OCI-LY1 (cell line): ENCODE data around the gene PDE6B.

Experiments
- H2AFZ ChIP-seq: fragments of 200-600 bp; sonication (generic), shearing (Covaris generic); 2 replicates; pipeline ENCODE4 v1.6.0; 2014; ENCODE audit warnings: antibody characterized with exemption, mild to moderate bottlenecking, low read length
- H3F3A ChIP-seq: fragments of 200-600 bp; sonication (generic), shearing (Covaris generic); 2 replicates; pipeline ENCODE4 v1.6.0; 2014; ENCODE audit warnings: mild to moderate bottlenecking, antibody characterized with exemption, low read length, moderate library complexity; ENCODE audit not compliant: insufficient read depth
- H3K27ac ChIP-seq: fragments of 200-600 bp; sonication (generic); 2 replicates; pipeline ENCODE4 v1.5.1; 2014; ENCODE audit warnings: low read length, mixed run types, mild to moderate bottlenecking, low read depth; ENCODE audit not compliant: poor library complexity, severe bottlenecking
- H3K27me3 ChIP-seq: fragments of 200-600 bp; sonication (generic); 2 replicates; pipeline ENCODE4 v1.6.0; 2014; ENCODE audit warnings: antibody characterized with exemption, mild to moderate bottlenecking, low read length, moderate library complexity; ENCODE audit not compliant: insufficient read depth
- H3K36me3 ChIP-seq: fragments of 200-600 bp; sonication (generic); 2 replicates; pipeline ENCODE4 v1.6.1; 2014; ENCODE audit warnings: mild to moderate bottlenecking, antibody characterized with exemption, low read length, moderate library complexity, mixed read lengths; ENCODE audit not compliant: insufficient read depth
- H3K4me1 ChIP-seq: fragments of 200-600 bp; sonication (generic); 2 replicates; pipeline ENCODE4 v1.5.1; 2014; ENCODE audit warnings: mild to moderate bottlenecking, low read length, moderate library complexity; ENCODE audit not compliant: insufficient read depth, severe bottlenecking
- H3K4me2 ChIP-seq: fragments of 200-600 bp; sonication (generic), shearing (Covaris generic); 2 replicates; pipeline ENCODE4 v1.6.1; 2014; ENCODE audit warnings: low read length
- H3K4me3 ChIP-seq: fragments of 200-600 bp; sonication (generic); 2 replicates; pipeline ENCODE4 v1.5.1; 2014; ENCODE audit warnings: low read length, low read depth, mild to moderate bottlenecking, mixed read lengths; ENCODE audit not compliant: poor library complexity, severe bottlenecking
- H3K79me2 ChIP-seq: fragments of 200-600 bp; shearing (Covaris generic); 2 replicates; pipeline ENCODE4 v1.6.1; 2016; ENCODE audit warnings: mixed run types, low read length, mixed read lengths; ENCODE audit not compliant: insufficient read depth
- H3K9ac ChIP-seq: fragments of 200-600 bp; sonication (generic), shearing (Covaris generic); 2 replicates; pipeline ENCODE4 v1.6.1; 2014; ENCODE audit warnings: mild to moderate bottlenecking, low read length, mixed read lengths
- H3K9me2 ChIP-seq: fragments of 200-600 bp; sonication (generic), shearing (Covaris generic); 2 replicates; pipeline ENCODE4 v1.6.1; 2014; ENCODE audit warnings: low read depth, mild to moderate bottlenecking, low read length, mixed read lengths
- H3K9me3 ChIP-seq: fragments of 200-600 bp; shearing (Covaris generic); 2 replicates; pipeline ENCODE4 v1.6.1; 2014; ENCODE audit warnings: low read length, mixed read lengths
- H4K20me1 ChIP-seq: fragments of 200-600 bp; sonication (generic), shearing (Covaris generic); 2 replicates; pipeline ENCODE4 v1.6.0; 2016; ENCODE audit warnings: mild to moderate bottlenecking, low read length; ENCODE audit not compliant: insufficient read depth
- EZH2 ChIP-seq: fragments of 200-600 bp; sonication (generic), shearing (Covaris generic); IDR thresholded peaks from 2 replicates; pipeline ENCODE4 v1.8.0; 2017; ENCODE audit warnings: borderline replicate concordance, mixed run types, mild to moderate bottlenecking, antibody characterized with exemption, low read length, moderate library complexity, mixed read lengths
- TF ChIP-seq, protein P1 (sequence below): fragments of 200-600 bp; sonication (generic), shearing (Covaris generic); IDR thresholded peaks from 2 replicates; pipeline ENCODE4 v1.5.1; 2017; ENCODE audit warnings: mild to moderate bottlenecking, antibody characterized with exemption, low read length, moderate library complexity, mixed read lengths

Gene PDE6B

DNA sequence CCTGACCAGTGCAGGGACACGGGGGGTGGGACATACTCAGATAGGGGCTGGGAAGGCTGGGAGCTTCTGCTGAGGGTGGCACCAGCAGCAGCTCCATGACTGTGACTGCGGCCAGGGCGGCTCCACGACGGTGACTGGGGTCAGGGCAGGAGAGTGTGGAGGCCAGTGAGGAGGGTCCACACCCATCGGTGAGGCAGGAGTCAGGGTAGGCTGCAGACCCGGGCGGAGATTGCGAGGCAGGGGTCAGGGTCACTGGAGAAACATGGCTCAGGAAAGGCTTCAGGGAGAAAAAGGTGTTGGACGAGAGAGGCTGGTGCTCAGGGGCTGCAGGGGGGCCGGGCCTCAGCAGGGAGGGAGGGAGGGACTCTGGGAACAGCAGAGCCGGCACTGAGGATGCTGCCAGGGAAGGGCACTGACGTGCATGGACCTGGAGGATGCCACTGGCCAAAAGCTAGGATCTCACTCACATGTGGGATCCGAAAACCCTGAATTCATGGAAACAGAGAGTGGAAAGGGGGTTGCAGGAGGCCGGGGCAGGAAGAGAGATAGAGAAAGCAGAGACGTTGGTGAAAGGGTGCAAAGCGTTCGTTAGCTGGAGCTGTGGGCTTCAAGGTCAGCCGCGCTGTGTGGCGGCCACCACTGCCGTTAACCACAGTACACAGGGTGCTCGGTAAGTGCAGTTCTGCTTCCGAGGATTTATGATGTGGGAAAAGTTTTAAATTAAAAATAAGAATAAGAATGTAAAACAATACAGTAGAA is 26.7 kb downstream of the PDE6B start:
- no peaks in the 10 kb centered on the region for H3K79me2 ChIP-seq
- no peak for TF ChIP-seq EZH2
- TF ChIP-seq, protein P1, sequence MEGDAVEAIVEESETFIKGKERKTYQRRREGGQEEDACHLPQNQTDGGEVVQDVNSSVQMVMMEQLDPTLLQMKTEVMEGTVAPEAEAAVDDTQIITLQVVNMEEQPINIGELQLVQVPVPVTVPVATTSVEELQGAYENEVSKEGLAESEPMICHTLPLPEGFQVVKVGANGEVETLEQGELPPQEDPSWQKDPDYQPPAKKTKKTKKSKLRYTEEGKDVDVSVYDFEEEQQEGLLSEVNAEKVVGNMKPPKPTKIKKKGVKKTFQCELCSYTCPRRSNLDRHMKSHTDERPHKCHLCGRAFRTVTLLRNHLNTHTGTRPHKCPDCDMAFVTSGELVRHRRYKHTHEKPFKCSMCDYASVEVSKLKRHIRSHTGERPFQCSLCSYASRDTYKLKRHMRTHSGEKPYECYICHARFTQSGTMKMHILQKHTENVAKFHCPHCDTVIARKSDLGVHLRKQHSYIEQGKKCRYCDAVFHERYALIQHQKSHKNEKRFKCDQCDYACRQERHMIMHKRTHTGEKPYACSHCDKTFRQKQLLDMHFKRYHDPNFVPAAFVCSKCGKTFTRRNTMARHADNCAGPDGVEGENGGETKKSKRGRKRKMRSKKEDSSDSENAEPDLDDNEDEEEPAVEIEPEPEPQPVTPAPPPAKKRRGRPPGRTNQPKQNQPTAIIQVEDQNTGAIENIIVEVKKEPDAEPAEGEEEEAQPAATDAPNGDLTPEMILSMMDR, result no peak
- no peak overlapping the region for H3K4me3 ChIP-seq
- no peaks in the 10 kb centered on the region for H3K9me2 ChIP-seq
- no peaks in the 10 kb centered on the region for H4K20me1 ChIP-seq
- no peak overlapping the region for H3K27ac ChIP-seq
- H3K9me3 ChIP-seq, result no peaks in the 10 kb centered on the region
- no peaks in the 10 kb centered on the region for H3K36me3 ChIP-seq
- H3K4me1 ChIP-seq, result no peaks in the 10 kb centered on the region
- H3K4me2 ChIP-seq, result no peak overlapping the region
- H3K9ac ChIP-seq, result no peak overlapping the region
- H3K27me3 ChIP-seq, result no peaks in the 10 kb centered on the region
- no peaks in the 10 kb centered on the region for H3F3A ChIP-seq
- H2AFZ ChIP-seq, result no peak overlapping the region

DNA sequence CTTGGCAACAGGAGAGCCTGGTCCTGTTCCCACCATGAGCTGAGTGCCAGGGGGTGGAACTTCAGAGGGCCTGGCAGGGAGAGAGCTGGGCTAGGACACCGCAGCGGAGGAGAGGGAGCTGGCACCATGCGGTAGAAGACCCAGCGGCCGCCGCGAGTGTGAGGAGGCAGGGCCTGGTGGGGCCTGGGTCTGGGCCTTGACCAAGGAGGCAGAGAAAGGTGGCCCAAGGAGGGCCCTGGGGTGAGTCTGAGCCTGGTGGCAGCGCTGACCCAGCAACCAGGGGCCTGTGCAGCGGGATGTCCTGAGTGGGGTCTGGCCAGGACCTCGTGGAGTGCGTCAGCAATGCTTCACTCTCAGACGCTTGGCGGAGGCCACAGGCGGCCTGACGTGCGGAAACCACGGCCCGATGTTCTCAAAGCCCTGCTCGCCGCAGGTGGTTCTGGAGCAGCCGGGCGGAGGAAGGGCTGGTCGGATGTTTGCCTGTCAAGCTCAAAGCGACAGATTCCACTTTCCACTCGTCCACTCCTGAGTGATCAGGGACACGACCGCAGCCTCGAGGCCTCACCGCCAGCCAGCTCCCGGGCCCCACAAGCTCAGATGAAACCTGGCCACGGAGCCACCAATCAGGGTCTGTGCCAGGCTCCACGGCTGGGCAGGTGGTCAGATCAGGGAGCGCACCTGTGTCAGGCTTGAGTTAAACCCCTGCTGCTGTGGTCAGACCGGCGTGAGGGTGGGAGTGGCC is 27.9 kb downstream of the PDE6B start:
- Histone ChIP-seq H3K9me3 (no peaks in the 10 kb centered on the region), H3K36me3 (no peaks in the 10 kb centered on the region), H3K9me2 (no peaks in the 10 kb centered on the region), H3K4me1 (no peaks in the 10 kb centered on the region), H4K20me1 (no peaks in the 10 kb centered on the region), H3K27ac (no peak overlapping the region), H3K79me2 (no peaks in the 10 kb centered on the region), H3K9ac (no peak overlapping the region), H3K27me3 (no peaks in the 10 kb centered on the region), H3F3A (no peaks in the 10 kb centered on the region), H3K4me3 (no peak overlapping the region), H2AFZ (no peak overlapping the region), H3K4me2 (no peak overlapping the region)
- no peak for TF ChIP-seq EZH2
- TF ChIP-seq, protein P1, result no peak

GRCh38 chr4:653831-654502 is 28.6 kb downstream of the PDE6B start:
- no peaks in the 10 kb centered on the region for H3F3A ChIP-seq
- no peaks in the 10 kb centered on the region for H3K79me2 ChIP-seq
- no peak overlapping the region for H3K4me2 ChIP-seq
- H3K9me3 ChIP-seq, result no peaks in the 10 kb centered on the region
- no peaks in the 10 kb centered on the region for H3K9me2 ChIP-seq
- H3K4me1 ChIP-seq, result no peaks in the 10 kb centered on the region
- H2AFZ ChIP-seq, result no peak overlapping the region
- H3K9ac ChIP-seq, result no peak overlapping the region
- no peak overlapping the region for H3K27ac ChIP-seq
- no peak for TF ChIP-seq EZH2
- TF ChIP-seq, protein P1, result no peak
- no peaks in the 10 kb centered on the region for H3K27me3 ChIP-seq
- no peaks in the 10 kb centered on the region for H4K20me1 ChIP-seq
- no peak overlapping the region for H3K4me3 ChIP-seq
- no peaks in the 10 kb centered on the region for H3K36me3 ChIP-seq
